Erythroblast (primary cell): ENCODE results near the gene SCUBE1.

Experiments used
- GATA1 ChIP-seq: IDR thresholded peaks from 2 replicates; pipeline ENCODE4 v1.6.1; 2011; ENCODE audit warnings: low read depth, mild to moderate bottlenecking, control low read depth, low read length, moderate library complexity
- POLR2A ChIP-seq: IDR thresholded peaks from 2 replicates; pipeline ENCODE4 v1.6.1; 2011; ENCODE audit warnings: mild to moderate bottlenecking, low read length

DNA sequence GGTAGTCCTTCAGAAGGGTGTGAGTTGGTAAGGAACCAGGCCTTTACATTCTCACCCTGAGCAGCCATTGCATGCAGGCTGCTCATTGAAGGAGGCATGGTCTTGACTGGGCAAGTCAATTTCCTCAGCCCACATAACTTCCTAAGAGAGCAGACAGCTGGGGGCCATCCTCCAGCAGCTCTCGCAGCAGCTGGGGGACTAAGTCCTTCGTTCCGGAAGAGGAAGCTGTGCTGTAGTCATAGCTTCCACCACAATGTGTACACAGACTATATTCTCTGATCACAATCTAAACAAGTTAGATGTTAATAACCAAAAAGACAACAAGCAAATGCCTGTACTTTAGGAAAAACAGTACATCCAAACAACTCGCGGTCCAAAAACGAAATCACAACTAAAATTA, 38.5 kb upstream of the SCUBE1 start:
- TF ChIP-seq POLR2A (no peak), GATA1 (no peak)
